SU-DHL-6 (cell line): ENCODE measurements around the gene MSH2.

Source experiments
- H2AFZ ChIP-seq: fragments of 200-600 bp; sonication (generic); 2 replicates; pipeline ENCODE4 v1.6.1; 2014; ENCODE audit warnings: low read depth, mild to moderate bottlenecking, moderate library complexity, mixed read lengths, antibody characterized with exemption, low read length; ENCODE audit not compliant: severe bottlenecking
- H3F3A ChIP-seq: fragments of 200-600 bp; shearing (Covaris generic); 2 replicates; pipeline ENCODE4 v1.6.0; 2016; ENCODE audit warnings: antibody characterized with exemption, mild to moderate bottlenecking; ENCODE audit not compliant: insufficient read depth
- H3K27ac ChIP-seq: fragments of 200-600 bp; sonication (generic); 2 replicates; pipeline ENCODE4 v1.5.1; 2016; ENCODE audit warnings: low read depth, mild to moderate bottlenecking, low read length, moderate library complexity, mixed read lengths
- H3K27me3 ChIP-seq: fragments of 200-600 bp; sonication (generic), shearing (Covaris generic); 2 replicates; pipeline ENCODE4 v1.6.0; 2014; ENCODE audit warnings: mild to moderate bottlenecking, low read length
- H3K36me3 ChIP-seq: fragments of 200-600 bp; sonication (generic); 2 replicates; pipeline ENCODE4 v1.6.1; 2014; ENCODE audit warnings: mild to moderate bottlenecking, low read length, mixed read lengths
- H3K4me2 ChIP-seq: fragments of 300-600, 200-600 bp; shearing (Covaris generic), sonication (generic); 2 replicates; pipeline ENCODE4 v1.6.0; 2014; ENCODE audit warnings: low read length, low read depth, mild to moderate bottlenecking; ENCODE audit not compliant: poor library complexity, severe bottlenecking
- H3K4me3 ChIP-seq: fragments of 200-600 bp; sonication (generic); 2 replicates; pipeline ENCODE4 v1.5.1; 2014; ENCODE audit warnings: antibody characterized with exemption, low read length, mild to moderate bottlenecking, mixed read lengths; ENCODE audit not compliant: insufficient read depth, poor library complexity, severe bottlenecking
- H3K79me2 ChIP-seq: fragments of 200-600 bp; sonication (generic); 2 replicates; pipeline ENCODE4 v1.6.1; 2014; ENCODE audit warnings: mild to moderate bottlenecking, low read length, moderate library complexity; ENCODE audit not compliant: insufficient read depth
- H3K9ac ChIP-seq: fragments of 200-600 bp; sonication (generic); 2 replicates; pipeline ENCODE4 v1.7.0; 2014; ENCODE audit warnings: mild to moderate bottlenecking, low read length
- H3K9me2 ChIP-seq: fragments of 200-600 bp; sonication (generic); replicated peaks from 2 replicates; pipeline ENCODE4 v1.6.1; 2014; ENCODE audit warnings: low read length; ENCODE audit not compliant: insufficient read depth
- H3K9me3 ChIP-seq: fragments of 200-600 bp; sonication (generic); 2 replicates; pipeline ENCODE4 v1.6.1; 2014; ENCODE audit warnings: low read length, mixed read lengths; ENCODE audit not compliant: insufficient read depth
- H4K20me1 ChIP-seq: fragments of 200-600 bp; sonication (generic); 2 replicates; pipeline ENCODE4 v1.6.1; 2014; ENCODE audit warnings: low read depth, mild to moderate bottlenecking, antibody characterized with exemption, low read length, moderate library complexity, mixed read lengths
- CTCF ChIP-seq: fragments of 200-600 bp; sonication (generic); IDR thresholded peaks from one replicate; pipeline ENCODE4 v1.5.1; 2017; ENCODE audit warnings: antibody characterized with exemption, mild to moderate bottlenecking, low read length, moderate library complexity; ENCODE audit not compliant: insufficient read depth, poor library complexity, severe bottlenecking
- EZH2phosphoT487 ChIP-seq: fragments of 200-600 bp; sonication (generic), shearing (Covaris generic); conservative IDR thresholded peaks from 2 replicates; pipeline ENCODE4 v1.6.1; 2018; ENCODE audit warnings: mild to moderate bottlenecking, antibody characterized with exemption, low read length, moderate library complexity, mixed read lengths

MSH2 gene

GRCh38 chr2:47504174-47504810 lies 101.3 kb downstream of the MSH2 start:
- Histone ChIP-seq H3F3A (peaks cover 10% of the 10 kb centered on the region; the same call in 1 of the 2 replicates), H3K4me2 (peak overlapping the region; percentile 63), H4K20me1 (no peaks in the 10 kb centered on the region), H3K27ac (peak overlapping the region; percentile 94), H3K9me3 (peaks cover 23% of the 10 kb centered on the region; the same call in 1 of the 2 replicates), H3K27me3 (no peaks in the 10 kb centered on the region), H3K79me2 (no peaks in the 10 kb centered on the region), H3K36me3 (peaks cover 7% of the 10 kb centered on the region; the same call in 1 of the 2 replicates), H3K9me2 (no peaks in the 10 kb centered on the region), H2AFZ (no peak overlapping the region), H3K4me3 (peak overlapping the region; percentile 12), H3K9ac (peak overlapping the region; percentile 54)
- TF ChIP-seq CTCF, result no peak

GRCh38 chr2:47506024-47506423 lies 103.1 kb downstream of the MSH2 start:
- TF ChIP-seq EZH2phosphoT487, result no peak
- TF ChIP-seq CTCF, result no peak
- H3K9ac ChIP-seq, result no peak overlapping the region
- H3K9me3 ChIP-seq, result peaks cover 13% of the 10 kb centered on the region; the same call in 1 of the 2 replicates
- H3K79me2 ChIP-seq, result no peaks in the 10 kb centered on the region
- H4K20me1 ChIP-seq, result no peaks in the 10 kb centered on the region
- no peaks in the 10 kb centered on the region for H3K27me3 ChIP-seq
- peaks cover 7% of the 10 kb centered on the region; the same call in 1 of the 2 replicates for H3K36me3 ChIP-seq
- no peak overlapping the region for H3K4me2 ChIP-seq
- no peak overlapping the region for H3K27ac ChIP-seq
- no peak overlapping the region for H2AFZ ChIP-seq
- H3K9me2 ChIP-seq, result no peaks in the 10 kb centered on the region
- peaks cover 10% of the 10 kb centered on the region; the same call in 1 of the 2 replicates for H3F3A ChIP-seq
- no peak overlapping the region for H3K4me3 ChIP-seq

- no peak overlapping the region for H3K4me2 ChIP-seq
- H3K79me2 ChIP-seq, result no peaks in the 10 kb centered on the region
- H3K9me2 ChIP-seq, result no peaks in the 10 kb centered on the region
- no peak overlapping the region for H3K9ac ChIP-seq
- H3K9me3 ChIP-seq, result peaks cover 13% of the 10 kb centered on the region; the same call in 1 of the 2 replicates
- no peaks in the 10 kb centered on the region for H4K20me1 ChIP-seq
- no peak overlapping the region for H3K4me3 ChIP-seq
- TF ChIP-seq EZH2phosphoT487, result no peak
- no peak for TF ChIP-seq CTCF
- no peak overlapping the region for H2AFZ ChIP-seq
- peaks cover 7% of the 10 kb centered on the region; the same call in 1 of the 2 replicates for H3K36me3 ChIP-seq
- H3K27ac ChIP-seq, result no peak overlapping the region
- no peaks in the 10 kb centered on the region for H3K27me3 ChIP-seq
- peaks cover 10% of the 10 kb centered on the region; the same call in 1 of the 2 replicates for H3F3A ChIP-seq
Measured at GRCh38 chr2:47506436-47506835, 103.5 kb downstream of the MSH2 start.
